HEK293 (cell line): Measurements from ENCODE around the gene COASY.

ENCODE experiments used
- CTCF ChIA-PET: fragments of 350-600 bp; formaldehyde crosslinking; extraction: SDS; loops from one replicate; lab custom pipeline; 2021; ENCODE audit warnings: antibody characterized with exemption; lab: Yijun Ruan, JAX
- POLR2A ChIA-PET: fragments of 300-600 bp; formaldehyde crosslinking; extraction: SDS; loops from one replicate; lab custom pipeline; 2020; ENCODE audit warnings: antibody characterized with exemption, inconsistent platforms; lab: Yijun Ruan, JAX
- H3K27ac ChIP-seq: fragments of 200-500 bp; sonication (Bioruptor generic); 2 replicates; pipeline ENCODE4 v1.5.1; 2014; ENCODE audit warnings: low read depth, low read length, control low read depth, inconsistent platforms; ENCODE audit errors: extremely low read depth
- H3K36me3 ChIP-seq, 2 experiments: fragments of 200-500 bp in 1 of 2; sonication (Bioruptor generic) in 1 of 2; 1 replicate in 1 of 2; 2 replicates in 1 of 2; pipeline ENCODE4 v1.5.1; 2014 to 2017; ENCODE audit warnings: inconsistent platforms in 2 of 2, low read length in 2 of 2; ENCODE audit not compliant: control insufficient read depth in 2 of 2, insufficient read depth in 1 of 2
- H3K4me1 ChIP-seq: fragments of 200-500 bp; sonication (Bioruptor generic); 2 replicates; pipeline ENCODE4 v1.5.1; 2014; ENCODE audit warnings: mild to moderate bottlenecking, low read length, inconsistent platforms; ENCODE audit not compliant: control insufficient read depth, insufficient read depth
- H3K4me3 ChIP-seq: 2 replicates; pipeline ENCODE4 v1.5.1; 2011; ENCODE audit warnings: low read depth, mild to moderate bottlenecking, control low read depth, low read length, moderate library complexity
- H3K9me3 ChIP-seq: fragments of 200-500 bp; sonication (Bioruptor generic); 2 replicates; pipeline ENCODE4 v1.5.1; 2014; ENCODE audit warnings: low read depth, low read length, inconsistent platforms; ENCODE audit not compliant: control insufficient read depth, insufficient read depth
- BCL6B ChIP-seq: fragments of 450-650 bp; formaldehyde crosslinking; IDR thresholded peaks from 2 replicates; pipeline ENCODE4 v1.5.1; 2017; ENCODE audit warnings: missing biosample characterization, missing genetic modification characterization
- CTCF ChIP-seq: fragments of 450-650 bp; formaldehyde crosslinking; IDR thresholded peaks from 2 replicates; pipeline ENCODE4 v1.5.1; 2016; ENCODE audit warnings: missing biosample characterization, missing genetic modification characterization
- IKZF3 ChIP-seq: fragments of 450-650 bp; IDR thresholded peaks from 2 replicates; pipeline ENCODE4 v1.5.0; 2018; ENCODE audit warnings: missing biosample characterization, mild to moderate bottlenecking, missing genetic modification characterization, moderate library complexity
- INSM2 ChIP-seq: fragments of 450-650 bp; formaldehyde crosslinking; IDR thresholded peaks from 2 replicates; pipeline ENCODE4 v1.5.1; 2016; ENCODE audit warnings: missing biosample characterization, missing genetic modification characterization
- MZF1 ChIP-seq: fragments of 450-650 bp; formaldehyde crosslinking; IDR thresholded peaks from 2 replicates; pipeline ENCODE4 v1.5.1; 2017; ENCODE audit warnings: missing biosample characterization, missing genetic modification characterization, borderline replicate concordance
- OSR2 ChIP-seq: fragments of 450-650 bp; formaldehyde crosslinking; IDR thresholded peaks from 2 replicates; pipeline ENCODE4 v1.5.1; 2016; ENCODE audit warnings: missing biosample characterization, missing genetic modification characterization
- SP3 ChIP-seq: fragments of 450-650 bp; formaldehyde crosslinking; IDR thresholded peaks from 2 replicates; pipeline ENCODE4 v1.5.1; 2016; ENCODE audit warnings: missing biosample characterization, missing genetic modification characterization
- ZBTB20 ChIP-seq: fragments of 450-650 bp; formaldehyde crosslinking; IDR thresholded peaks from 2 replicates; pipeline ENCODE4 v1.5.1; 2016; ENCODE audit warnings: missing biosample characterization, missing genetic modification characterization
- ZFP69B ChIP-seq: fragments of 450-650 bp; formaldehyde crosslinking; IDR thresholded peaks from 2 replicates; pipeline ENCODE4 v1.5.1; 2016; ENCODE audit warnings: missing biosample characterization, missing genetic modification characterization
- ZNF16 ChIP-seq: fragments of 450-650 bp; formaldehyde crosslinking; IDR thresholded peaks from 2 replicates; pipeline ENCODE4 v1.5.1; 2016; ENCODE audit warnings: low read depth, missing biosample characterization, missing genetic modification characterization
- ZNF202 ChIP-seq: fragments of 450-650 bp; formaldehyde crosslinking; IDR thresholded peaks from 2 replicates; pipeline ENCODE4 v1.5.1; 2016; ENCODE audit warnings: missing biosample characterization, missing genetic modification characterization, borderline replicate concordance
- ZNF266 ChIP-seq: fragments of 450-650 bp; formaldehyde crosslinking; IDR thresholded peaks from 2 replicates; pipeline ENCODE4 v1.5.1; 2016; ENCODE audit warnings: missing biosample characterization, missing genetic modification characterization, low read depth
- ZNF354C ChIP-seq: fragments of 450-650 bp; formaldehyde crosslinking; IDR thresholded peaks from 2 replicates; pipeline ENCODE4 v1.5.1; 2016; ENCODE audit warnings: missing biosample characterization, missing genetic modification characterization, low read depth, borderline replicate concordance
- ZNF37A ChIP-seq: fragments of 450-650 bp; IDR thresholded peaks from 2 replicates; pipeline ENCODE4 v1.5.1; 2018; ENCODE audit warnings: missing biosample characterization, missing genetic modification characterization
- ZNF549 ChIP-seq: fragments of 450-650 bp; IDR thresholded peaks from 2 replicates; pipeline ENCODE4 v1.5.1; 2018; ENCODE audit warnings: missing biosample characterization, missing genetic modification characterization, mild to moderate bottlenecking, inconsistent platforms, moderate library complexity
- ZNF571 ChIP-seq: fragments of 450-650 bp; formaldehyde crosslinking; IDR thresholded peaks from 2 replicates; pipeline ENCODE4 v1.5.0; 2017; ENCODE audit warnings: missing biosample characterization, missing genetic modification characterization
- ZNF624 ChIP-seq: fragments of 450-650 bp; formaldehyde crosslinking; IDR thresholded peaks from 2 replicates; pipeline ENCODE4 v1.5.1; 2017; ENCODE audit warnings: missing biosample characterization, missing genetic modification characterization
- ZNF629 ChIP-seq: fragments of 450-650 bp; formaldehyde crosslinking; IDR thresholded peaks from 2 replicates; pipeline ENCODE4 v1.5.1; 2017; ENCODE audit warnings: missing biosample characterization, missing genetic modification characterization
- ZNF776 ChIP-seq: fragments of 450-650 bp; formaldehyde crosslinking; IDR thresholded peaks from 2 replicates; pipeline ENCODE4 v1.5.0; 2017; ENCODE audit warnings: missing biosample characterization, missing genetic modification characterization, borderline replicate concordance
- TF ChIP-seq, protein P1 (sequence below): fragments of 450-650 bp; formaldehyde crosslinking; IDR thresholded peaks from 2 replicates; pipeline ENCODE4 v1.5.1; 2017; ENCODE audit warnings: missing biosample characterization, missing genetic modification characterization

COASY gene

GRCh38 chr17:42596386-42596785 is 34.4 kb downstream of the COASY start:
- Histone ChIP-seq H3K36me3 (peaks cover 11 to 20% of the 10 kb centered on the region in 2 experiments), H3K4me3 (no peak overlapping the region), H3K4me1 (no peaks in the 10 kb centered on the region), H3K27ac (no peak overlapping the region), H3K9me3 (no peaks in the 10 kb centered on the region)
- no peak for TF ChIP-seq ZNF266 (tag by site-specific recombination)
- no peak for TF ChIP-seq IKZF3 (tag by site-specific recombination)
- TF ChIP-seq ZNF629 (tag by site-specific recombination), result no peak
- TF ChIP-seq ZNF37A (tag by site-specific recombination), result no peak
- no peak for TF ChIP-seq ZBTB20 (tag by site-specific recombination)
- TF ChIP-seq ZFP69B, result no peak
- TF ChIP-seq ZNF776 (tag by site-specific recombination), result no peak
- TF ChIP-seq ZNF16, result no peak
- TF ChIP-seq BCL6B (tag by site-specific recombination), result no peak
- TF ChIP-seq MZF1 (tag by site-specific recombination), result no peak
- TF ChIP-seq OSR2, result no peak
- TF ChIP-seq ZNF571, result no peak
- TF ChIP-seq ZNF549 (tag by site-specific recombination), result no peak
- no peak for TF ChIP-seq ZNF354C (tag by site-specific recombination)
- no peak for TF ChIP-seq ZNF202 (tag by site-specific recombination)
- TF ChIP-seq INSM2 (tag by site-specific recombination), result no peak
- CTCF ChIA-PET, result interaction anchor here (0.6 to 3.8 kb wide), 3 partner anchors 12 to 18 kb away, joined by 3 to 19 read pairs (median 3); partner anchors contain the start of gene TUBG1
- POLR2A ChIA-PET, result interaction anchor here (1.2 kb wide), 1 partner anchor 63 kb away, joined by 4 read pairs; the partner anchor contains the start of gene TUBG2

GRCh38 chr17:42598905-42599304 is 37.0 kb downstream of the COASY start:
- no peak for TF ChIP-seq SP3 (tag by site-specific recombination)
- peak; percentile 71; the same call in 1 of the 2 replicates for TF ChIP-seq MZF1 (tag by site-specific recombination)
- no peak for TF ChIP-seq CTCF (tag by site-specific recombination)
- TF ChIP-seq, protein P1, sequence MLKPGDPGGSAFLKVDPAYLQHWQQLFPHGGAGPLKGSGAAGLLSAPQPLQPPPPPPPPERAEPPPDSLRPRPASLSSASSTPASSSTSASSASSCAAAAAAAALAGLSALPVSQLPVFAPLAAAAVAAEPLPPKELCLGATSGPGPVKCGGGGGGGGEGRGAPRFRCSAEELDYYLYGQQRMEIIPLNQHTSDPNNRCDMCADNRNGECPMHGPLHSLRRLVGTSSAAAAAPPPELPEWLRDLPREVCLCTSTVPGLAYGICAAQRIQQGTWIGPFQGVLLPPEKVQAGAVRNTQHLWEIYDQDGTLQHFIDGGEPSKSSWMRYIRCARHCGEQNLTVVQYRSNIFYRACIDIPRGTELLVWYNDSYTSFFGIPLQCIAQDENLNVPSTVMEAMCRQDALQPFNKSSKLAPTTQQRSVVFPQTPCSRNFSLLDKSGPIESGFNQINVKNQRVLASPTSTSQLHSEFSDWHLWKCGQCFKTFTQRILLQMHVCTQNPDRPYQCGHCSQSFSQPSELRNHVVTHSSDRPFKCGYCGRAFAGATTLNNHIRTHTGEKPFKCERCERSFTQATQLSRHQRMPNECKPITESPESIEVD (tag by site-specific recombination), result peak; percentile 44; the same call in 1 of the 2 replicates
- no peak for TF ChIP-seq ZNF624 (tag by site-specific recombination)
- Histone ChIP-seq H3K36me3 (peaks cover 6 to 12% of the 10 kb centered on the region in 2 experiments; a peak in 2 of 3 replicates), H3K4me3 (no peak overlapping the region), H3K4me1 (peaks cover 3% of the 10 kb centered on the region; the same call in 1 of the 2 replicates), H3K9me3 (no peaks in the 10 kb centered on the region), H3K27ac (no peak overlapping the region)
- ChIA-PET CTCF (interaction anchor here (0.6 to 3.8 kb wide), 7 partner anchors 21 to 376 kb away, joined by 3 to 19 read pairs (median 3); no protein-coding TSS in a partner anchor), POLR2A (interaction anchor here (1.0 to 3.0 kb wide), 2 partner anchors 11 to 60 kb away, joined by 3 to 10 read pairs; partner anchors contain the start of genes RETREG3, TUBG1 and TUBG2)
